NCI-H128 (cell line): Measurements from ENCODE around the gene HBD.
"Not testable (repeated sequence)": the region's sequence is repeated elsewhere in the genome, so short reads cannot be mapped to it uniquely, and the experiment has no call there.

ENCODE experiments used
- DNase-seq: peaks from one replicate; lab custom pipeline; 2025; ENCODE audit not compliant: unreplicated experiment; lab: John Stamatoyannopoulos, UW

Gene HBD

GRCh38 chr11:5253440-5253839, 19.2 kb upstream of the HBD start:
- DNase-seq: not testable (repeated sequence)

GRCh38 chr11:5252919-5253265, 18.6 kb upstream of the HBD start:
- DNase-seq: no peak

- DNase-seq: no peak
Observed at GRCh38 chr11:5252192-5252918, 18.1 kb upstream of the HBD start.

GRCh38 chr11:5251746-5252145, 17.5 kb upstream of the HBD start:
- DNase-seq: no peak

GRCh38 chr11:5250543-5251204, 16.4 kb upstream of the HBD start:
- no peak for DNase-seq

- not testable (repeated sequence) for DNase-seq
Observed at GRCh38 chr11:5249807-5250396, 15.6 kb upstream of the HBD start, which contains the start of gene HBG1. Gene HBG1, minus strand, starts transcription at chr11:5249857. Its CDS starts 53 bp downstream, at chr11:5249804.

- not testable (repeated sequence) for DNase-seq
Observed at GRCh38 chr11:5248498-5248897, 14.2 kb upstream of the HBD start.

GRCh38 chr11:5247472-5248192, 13.3 kb upstream of the HBD start:
- DNase-seq: no peak

GRCh38 chr11:5246772-5247471, 12.6 kb upstream of the HBD start:
- no peak for DNase-seq

- DNase-seq: no peak
Observed at GRCh38 chr11:5245155-5245554, 10.9 kb upstream of the HBD start.

GRCh38 chr11:5243816-5244180, 9.5 kb upstream of the HBD start:
- no peak for DNase-seq

- no peak for DNase-seq
Observed at GRCh38 chr11:5242933-5243815, 8.9 kb upstream of the HBD start.

GRCh38 chr11:5242208-5242607, 7.9 kb upstream of the HBD start:
- DNase-seq: no peak

- DNase-seq: no peak
Observed at GRCh38 chr11:5241458-5241857, 7.2 kb upstream of the HBD start.

GRCh38 chr11:5240458-5240857, 6.2 kb upstream of the HBD start:
- no peak for DNase-seq

- DNase-seq: no peak
Observed at GRCh38 chr11:5240056-5240455, 5.8 kb upstream of the HBD start.

GRCh38 chr11:5239046-5239445, 4.8 kb upstream of the HBD start:
- DNase-seq: no peak

GRCh38 chr11:5238486-5238885, 4.2 kb upstream of the HBD start:
- DNase-seq: no peak

GRCh38 chr11:5237420-5237819, 3.1 kb upstream of the HBD start:
- DNase-seq: no peak
